Liver (tissue), 9 donors: ENCODE measurements around the gene DPEP2. TPM values are rescaled to one million over a fixed set of nuclear protein-coding genes. Genes with fewer than 3 reads are reported as not detected.

Experiments
- DNase-seq: peaks from one replicate; pipeline ENCODE4 v3.0.0-alpha.2; 2017; ENCODE audit warnings: low spot score
- H3K27ac ChIP-seq, 2 donors: one replicate each; pipeline ENCODE4 v1.7.0; 2013; ENCODE audit warnings: inconsistent platforms in 2 of 2, low read length in 2 of 2, control low read depth in 1 of 2, low read depth in 1 of 2, mild to moderate bottlenecking in 1 of 2
- H3K27me3 ChIP-seq, 4 donors: one replicate each; pipeline versions ENCODE4 v1.6.1 to v1.7.0; 2013; ENCODE audit warnings: low read length in 3 of 4, inconsistent platforms in 1 of 4, mild to moderate bottlenecking in 1 of 4, moderate library complexity in 1 of 4; ENCODE audit not compliant: control insufficient read depth in 4 of 4, insufficient read depth in 4 of 4
- H3K36me3 ChIP-seq, 4 donors: one replicate each; pipeline versions ENCODE4 v1.6.1 to v1.7.0; 2013; ENCODE audit warnings: low read length in 3 of 4, mild to moderate bottlenecking in 3 of 4, low read depth in 1 of 4, moderate library complexity in 1 of 4; ENCODE audit not compliant: control insufficient read depth in 4 of 4, insufficient read depth in 3 of 4
- H3K4me1 ChIP-seq, 4 donors: one replicate each; pipeline versions ENCODE4 v1.6.1 to v1.7.0; 2013; ENCODE audit warnings: low read length in 3 of 4, mild to moderate bottlenecking in 3 of 4, moderate library complexity in 1 of 4; ENCODE audit not compliant: control insufficient read depth in 4 of 4, insufficient read depth in 4 of 4
- H3K4me3 ChIP-seq, 3 donors: one replicate each; pipeline versions ENCODE4 v1.6.1 to v1.7.0; 2013; ENCODE audit warnings: low read length in 3 of 3, control low read depth in 1 of 3, low read depth in 1 of 3, mild to moderate bottlenecking in 1 of 3
- H3K9ac ChIP-seq, 2 donors: one replicate each; pipeline ENCODE4 v1.7.0; 2013; ENCODE audit warnings: low read length in 2 of 2, mild to moderate bottlenecking in 2 of 2, moderate library complexity in 2 of 2, control low read depth in 1 of 2, low read depth in 1 of 2
- H3K9me3 ChIP-seq, 4 donors: one replicate each; pipeline versions ENCODE4 v1.6.1 to v1.7.0; 2013; ENCODE audit warnings: low read length in 3 of 4; ENCODE audit not compliant: control insufficient read depth in 4 of 4
- ATF3 ChIP-seq: IDR thresholded peaks from 2 replicates; pipeline ENCODE4 v1.6.1; 2016; ENCODE audit warnings: antibody characterized with exemption
- CTCF ChIP-seq: fragments of 150-350 bp; IDR thresholded peaks from 2 replicates; pipeline ENCODE4 v1.5.1; 2017; ENCODE audit warnings: improper control_type of control experiment, low read depth, low read length; ENCODE audit not compliant: missing input control
- EGR1 ChIP-seq, 2 donors: IDR thresholded peaks; 2 replicates each; pipeline ENCODE4 v1.6.1; 2016 to 2018; ENCODE audit warnings: antibody characterized with exemption in 2 of 2, low read depth in 2 of 2
- FOXA1 ChIP-seq: IDR thresholded peaks from 2 replicates; pipeline ENCODE4 v1.6.1; 2016; ENCODE audit warnings: antibody characterized with exemption
- FOXA2 ChIP-seq: IDR thresholded peaks from 2 replicates; pipeline ENCODE4 v1.6.1; 2016; ENCODE audit warnings: antibody characterized with exemption
- GABPA ChIP-seq, 2 donors: IDR thresholded peaks in 1 of 2; conservative IDR thresholded peaks in 1 of 2; 2 replicates each; pipeline ENCODE4 v1.6.1; 2016; ENCODE audit warnings: antibody characterized with exemption in 2 of 2, mild to moderate bottlenecking in 1 of 2, moderate library complexity in 1 of 2
- HNF4G ChIP-seq: IDR thresholded peaks from 2 replicates; pipeline ENCODE4 v1.6.1; 2016; ENCODE audit warnings: antibody characterized with exemption
- JUND ChIP-seq, 2 donors: IDR thresholded peaks; 2 replicates each; pipeline ENCODE4 v1.6.1; 2016; ENCODE audit warnings: antibody characterized with exemption in 2 of 2
- MAX ChIP-seq: IDR thresholded peaks from 2 replicates; pipeline ENCODE4 v1.6.1; 2016; ENCODE audit warnings: antibody characterized with exemption
- NR2F2 ChIP-seq: IDR thresholded peaks from 2 replicates; pipeline ENCODE4 v1.6.1; 2016; ENCODE audit warnings: antibody characterized with exemption
- RAD21 ChIP-seq, 2 donors: IDR thresholded peaks; 2 replicates each; pipeline ENCODE4 v1.6.1; 2016; ENCODE audit warnings: antibody characterized with exemption in 2 of 2, mild to moderate bottlenecking in 2 of 2
- REST ChIP-seq: IDR thresholded peaks from 2 replicates; pipeline ENCODE4 v1.6.1; 2016; ENCODE audit warnings: antibody characterized with exemption, mild to moderate bottlenecking
- RXRA ChIP-seq, 2 donors: IDR thresholded peaks; 2 replicates each; pipeline ENCODE4 v1.6.1; 2017 to 2018; ENCODE audit warnings: antibody characterized with exemption in 2 of 2, mild to moderate bottlenecking in 1 of 2
- SP1 ChIP-seq: IDR thresholded peaks from 2 replicates; pipeline ENCODE4 v1.6.1; 2018; ENCODE audit warnings: antibody characterized with exemption, mild to moderate bottlenecking
- ZBTB33 ChIP-seq: IDR thresholded peaks from 2 replicates; pipeline ENCODE4 v1.6.1; 2016; ENCODE audit warnings: antibody characterized with exemption
- WGBS: extraction: QIAGEN DNeasy Blood & Tissue Kit; methylation state at CpG from one replicate; pipeline ENCODE4 v1.1.7; 2013; 5-methylcytosine and 5-hydroxymethylcytosine counted together
- polyA plus RNA-seq, 2 donors: library from polyadenylated mRNA; stranded (reverse) in 1 of 2; unstranded in 1 of 2; fragments of 200-250 nt in 1 of 2; fragments of >200 nt in 1 of 2; fragmentation: Nextera tagmentation in 1 of 2; extraction: Ambion mirVana in 1 of 2; gene quantifications; one replicate each; pipeline versions ENCODE4 v1.2.1 to v1.2.3, GENCODE V29; 2013 to 2015
- total RNA-seq, 2 donors: library from RNA; depleted of rRNA; stranded (reverse); fragments of >200 nt; gene quantifications; one replicate each; pipeline ENCODE4 v1.2.3, GENCODE V29; 2014
- donor health status: healthy.
- donor health status: healthy.
- donor health status: healthy.
- donor health status: healthy.
- donor health status: healthy.

Gene DPEP2
- total and polyA plus RNA-seq, 4 donors: 1.4 to 2.4 (median 1.9) TPM

- 95% methylated on average over 9 of the region's 9 CpGs for WGBS
- H3K9ac ChIP-seq: no peak overlapping the region
- H3K36me3 ChIP-seq: no peaks in the 10 kb centered on the region
- H3K27me3 ChIP-seq: no peaks in the 10 kb centered on the region
- TF ChIP-seq MAX (no peak), ZBTB33 (no peak), NR2F2 (no peak), REST (no peak), ATF3 (no peak), EGR1 (IDR thresholded peaks at IDR 0.05; ENCODE audit: low read depth in 2 of 2) (no peak), SP1 (no peak), GABPA (IDR thresholded peaks at IDR 0.05 in 1 of 2, conservative IDR thresholded peaks at IDR 0.05 in 1 of 2) (no peak), JUND (IDR thresholded peaks at IDR 0.05) (no peak), RXRA (IDR thresholded peaks at IDR 0.05) (no peak), FOXA2 (no peak), CTCF (no peak), HNF4G (no peak), FOXA1 (no peak), RAD21 (IDR thresholded peaks at IDR 0.05) (no peak)
- peaks cover 3 to 21% (median 16%) of the 10 kb centered on the region in 4 donors for H3K4me1 ChIP-seq
- H3K27ac ChIP-seq: no peak overlapping the region
- no peaks in the 10 kb centered on the region for H3K9me3 ChIP-seq
- no peak for DNase-seq
- no peak overlapping the region for H3K4me3 ChIP-seq
Measured at GRCh38 chr16:67971111-67971510, 28.2 kb downstream of the DPEP2 start.
